ENCODE results near the gene SNRK. TPM values are rescaled to one million over a fixed set of nuclear protein-coding genes. Genes with fewer than 3 reads are reported as not detected.

The SNRK gene
- total RNA-seq, 1 donor from 2014 or later, result 26.1 TPM

GRCh38 chr3:43287500-43287873 lies 1.1 kb downstream of the SNRK start:
- H4K20me1 ChIP-seq (ENCODE audit: low read depth), result peaks cover 55% of the 10 kb centered on the region
- H3K27ac ChIP-seq, result no peak overlapping the region

DNA sequence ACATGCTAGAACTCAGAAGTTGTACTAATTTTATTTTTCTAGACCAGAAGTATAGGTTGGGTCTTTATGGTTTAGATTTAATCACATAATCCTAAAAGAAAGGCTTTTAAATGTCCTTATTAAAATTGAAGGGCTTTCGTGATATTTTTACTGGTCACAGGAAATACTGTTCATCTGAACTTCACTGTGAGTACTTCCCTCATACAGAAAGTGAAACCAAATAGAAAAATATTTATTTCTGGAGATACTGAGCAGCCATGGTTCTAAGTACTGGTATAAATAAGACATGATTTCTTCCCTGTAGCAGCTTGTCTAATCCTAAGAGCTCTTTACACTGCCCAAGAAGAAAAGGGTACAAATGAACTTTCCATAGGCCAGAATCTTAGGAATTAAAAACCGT lies 2.0 kb downstream of the SNRK start:
- Histone ChIP-seq H3K27ac (no peak overlapping the region), H3K27me3 (peaks cover 10% of the 10 kb centered on the region), H2AFZ (replicated peaks) (no peak overlapping the region), H3K36me3 (no peaks in the 10 kb centered on the region), H3F3A (ENCODE audit: low read depth) (peaks cover 11% of the 10 kb centered on the region), H3K4me3 (no peak overlapping the region), H4K20me1 (ENCODE audit: low read depth) (peaks cover 64% of the 10 kb centered on the region), H3K4me1 (peaks cover 26% of the 10 kb centered on the region), H3K79me2 (ENCODE audit: low read depth) (peaks cover 65% of the 10 kb centered on the region), H3K4me2 (peak overlapping the region; percentile 80), H3K9ac (no peak overlapping the region), H3K9me3 (ENCODE audit: low read depth) (no peaks in the 10 kb centered on the region)
- H3K4me3 Mint-ChIP-seq, result no peak overlapping the region
- no peak overlapping the region for H3K27ac Mint-ChIP-seq
- peaks cover 17% of the 10 kb centered on the region for H3K4me1 Mint-ChIP-seq
- TF ChIP-seq EZH2phosphoT487 (IDR thresholded peaks at IDR 0.05) (no peak), EZH2 (IDR thresholded peaks at IDR 0.05) (no peak), CTCF (IDR thresholded peaks at IDR 0.05) (no peak)
- H3K36me3 Mint-ChIP-seq, result peaks cover 6% of the 10 kb centered on the region
- DNase-seq (ENCODE audit: low spot score), result no peak
- H3K27me3 Mint-ChIP-seq (ENCODE audit: insufficient read depth, low read depth), result peaks cover 5% of the 10 kb centered on the region
- no peaks in the 10 kb centered on the region for H3K9me3 Mint-ChIP-seq

More at GRCh38 chr3:43287500-43287873, 1.1 kb downstream of the SNRK start:
- H3K9me3 ChIP-seq (ENCODE audit: low read depth), result no peaks in the 10 kb centered on the region
- no peaks in the 10 kb centered on the region for H3K36me3 ChIP-seq
- peak overlapping the region; percentile 92 for H3K4me3 ChIP-seq
- no peak overlapping the region for H2AFZ ChIP-seq (replicated peaks)
- H3K4me1 Mint-ChIP-seq, result peaks cover 17% of the 10 kb centered on the region
- H3K36me3 Mint-ChIP-seq, result peaks cover 6% of the 10 kb centered on the region
- H3K4me3 Mint-ChIP-seq, result peak overlapping the region; percentile 95
- H3K4me1 ChIP-seq, result peaks cover 26% of the 10 kb centered on the region
- H3K4me2 ChIP-seq, result peak overlapping the region; percentile 80
- peaks cover 5% of the 10 kb centered on the region for H3K27me3 Mint-ChIP-seq (ENCODE audit: insufficient read depth, low read depth)
- TF ChIP-seq EZH2phosphoT487 (IDR thresholded peaks at IDR 0.05) (no peak), EZH2 (IDR thresholded peaks at IDR 0.05) (no peak), CTCF (IDR thresholded peaks at IDR 0.05) (no peak)
- H3K79me2 ChIP-seq (ENCODE audit: low read depth), result peaks cover 57% of the 10 kb centered on the region
- no peak for DNase-seq (ENCODE audit: low spot score)
- no peaks in the 10 kb centered on the region for H3K9me3 Mint-ChIP-seq
- H3K27me3 ChIP-seq, result peaks cover 10% of the 10 kb centered on the region
- H3K9ac ChIP-seq, result peak overlapping the region; percentile 73
- H3K27ac Mint-ChIP-seq, result peak overlapping the region; percentile 85
- peaks cover 11% of the 10 kb centered on the region for H3F3A ChIP-seq (ENCODE audit: low read depth)

- no peak overlapping the region for H3K9ac ChIP-seq
- peak overlapping the region; percentile 0 for H3K27ac Mint-ChIP-seq
- no peak overlapping the region for H3K27ac ChIP-seq
- DNase-seq (ENCODE audit: low spot score), result no peak
- no peak overlapping the region for H3K4me3 ChIP-seq
- H3K4me1 ChIP-seq, result peaks cover 26% of the 10 kb centered on the region
- H3K4me1 Mint-ChIP-seq, result peaks cover 17% of the 10 kb centered on the region
- H3K36me3 Mint-ChIP-seq, result peaks cover 6% of the 10 kb centered on the region
- H3K27me3 ChIP-seq, result peaks cover 10% of the 10 kb centered on the region
- peak overlapping the region; percentile 24 for H3K4me2 ChIP-seq
- TF ChIP-seq EZH2 (IDR thresholded peaks at IDR 0.05), result no peak
- TF ChIP-seq EZH2phosphoT487 (IDR thresholded peaks at IDR 0.05), result no peak
- no peak for TF ChIP-seq CTCF (IDR thresholded peaks at IDR 0.05)
- H3K9me3 Mint-ChIP-seq, result no peaks in the 10 kb centered on the region
- H3K27me3 Mint-ChIP-seq (ENCODE audit: insufficient read depth, low read depth), result peaks cover 5% of the 10 kb centered on the region
- peak overlapping the region; percentile 14 for H3K4me3 Mint-ChIP-seq
- no peak overlapping the region for H2AFZ ChIP-seq (replicated peaks)
- H3K79me2 ChIP-seq (ENCODE audit: low read depth), result peaks cover 70% of the 10 kb centered on the region
- peaks cover 11% of the 10 kb centered on the region for H3F3A ChIP-seq (ENCODE audit: low read depth)
- H4K20me1 ChIP-seq (ENCODE audit: low read depth), result peaks cover 69% of the 10 kb centered on the region
- no peaks in the 10 kb centered on the region for H3K36me3 ChIP-seq
- H3K9me3 ChIP-seq (ENCODE audit: low read depth), result no peaks in the 10 kb centered on the region
Observed at GRCh38 chr3:43288850-43289249, 2.5 kb downstream of the SNRK start.

Data from neural progenitor cell (in vitro differentiated cells).